ENCODE measurements around the gene CREBBP. TPM values are rescaled to one million over a fixed set of nuclear protein-coding genes. Genes with fewer than 3 reads are reported as not detected.

Gene CREBBP
- total and polyA plus RNA-seq, 9 donors: 35.6 to 94.5 (median 78.3) TPM

DNA sequence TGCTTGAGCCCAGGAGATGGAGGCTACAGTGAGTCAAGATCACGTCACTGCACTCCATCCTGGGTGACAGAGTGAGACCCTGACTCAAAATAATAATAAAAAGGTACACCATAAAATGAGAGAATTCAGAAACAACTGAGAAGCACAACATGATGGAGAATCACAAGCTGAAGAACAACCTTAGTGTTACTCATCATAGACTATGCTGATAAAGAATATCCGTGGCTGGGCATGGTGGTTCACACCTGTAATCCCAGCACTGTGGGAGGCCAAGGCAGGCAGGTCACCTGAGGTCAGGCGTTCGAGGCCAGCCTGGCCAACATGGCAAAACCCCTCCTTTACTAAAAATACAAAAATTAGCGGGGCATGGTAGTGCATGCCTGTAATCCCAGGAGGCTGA, 16.0 kb downstream of the CREBBP start:
- Histone ChIP-seq H3K4me3 (no peak overlapping the region), H3K4me1 (ENCODE audit: insufficient read depth) (peaks cover 30% of the 10 kb centered on the region), H3K27me3 (no peaks in the 10 kb centered on the region), H3K36me3 (no peaks in the 10 kb centered on the region), H3K9me3 (no peaks in the 10 kb centered on the region), H3K27ac (no peak overlapping the region)
- no peak for DNase-seq
- 78 to 87% (median 78%) methylated on average over 5 of the region's 5 CpGs for WGBS, 3 donors
- intact Hi-C loops (cut with DNase I): loop anchor here in 1 of 4 donors (10.0 kb wide), 1 partner anchor 60 kb away; no protein-coding TSS in a partner anchor
- TF ChIP-seq, protein P1, sequence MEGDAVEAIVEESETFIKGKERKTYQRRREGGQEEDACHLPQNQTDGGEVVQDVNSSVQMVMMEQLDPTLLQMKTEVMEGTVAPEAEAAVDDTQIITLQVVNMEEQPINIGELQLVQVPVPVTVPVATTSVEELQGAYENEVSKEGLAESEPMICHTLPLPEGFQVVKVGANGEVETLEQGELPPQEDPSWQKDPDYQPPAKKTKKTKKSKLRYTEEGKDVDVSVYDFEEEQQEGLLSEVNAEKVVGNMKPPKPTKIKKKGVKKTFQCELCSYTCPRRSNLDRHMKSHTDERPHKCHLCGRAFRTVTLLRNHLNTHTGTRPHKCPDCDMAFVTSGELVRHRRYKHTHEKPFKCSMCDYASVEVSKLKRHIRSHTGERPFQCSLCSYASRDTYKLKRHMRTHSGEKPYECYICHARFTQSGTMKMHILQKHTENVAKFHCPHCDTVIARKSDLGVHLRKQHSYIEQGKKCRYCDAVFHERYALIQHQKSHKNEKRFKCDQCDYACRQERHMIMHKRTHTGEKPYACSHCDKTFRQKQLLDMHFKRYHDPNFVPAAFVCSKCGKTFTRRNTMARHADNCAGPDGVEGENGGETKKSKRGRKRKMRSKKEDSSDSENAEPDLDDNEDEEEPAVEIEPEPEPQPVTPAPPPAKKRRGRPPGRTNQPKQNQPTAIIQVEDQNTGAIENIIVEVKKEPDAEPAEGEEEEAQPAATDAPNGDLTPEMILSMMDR (IDR thresholded peaks at IDR 0.05): no peak
- TF ChIP-seq EP300 (IDR thresholded peaks at IDR 0.05) (no peak), POLR2A (IDR thresholded peaks at IDR 0.05) (no peak)

DNA sequence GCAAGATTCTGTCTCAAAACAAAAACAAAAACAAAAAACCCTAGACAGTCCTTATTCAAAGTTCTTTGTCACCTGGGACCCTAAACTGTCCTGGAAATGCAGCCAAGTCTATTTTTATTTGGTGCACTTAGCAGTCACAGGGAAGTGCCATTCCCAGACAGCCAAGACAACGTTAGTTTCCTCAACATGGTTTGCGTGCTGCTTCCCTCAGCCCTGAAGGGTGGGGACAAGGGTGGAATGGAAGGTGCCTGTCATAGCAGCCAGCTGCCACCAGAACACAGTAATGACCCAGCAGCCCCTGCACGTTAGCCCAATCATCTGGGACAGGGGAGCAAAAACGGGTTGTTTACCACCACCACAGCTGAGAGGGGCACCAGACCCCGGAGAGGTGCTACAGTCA, 16.9 kb downstream of the CREBBP start:
- intact Hi-C loops (cut with DNase I): loop anchor here in 1 of 4 donors (10.0 kb wide), 1 partner anchor 59 kb away; no protein-coding TSS in a partner anchor
- DNase-seq: no peak
- no peaks in the 10 kb centered on the region for H3K36me3 ChIP-seq
- H3K4me3 ChIP-seq: no peak overlapping the region
- 46 to 52% (median 46%) methylated on average over 5 of the region's 5 CpGs for WGBS, 3 donors
- TF ChIP-seq POLR2A (IDR thresholded peaks at IDR 0.05) (no peak), EP300 (IDR thresholded peaks at IDR 0.05) (no peak)
- TF ChIP-seq, protein P1 (IDR thresholded peaks at IDR 0.05): no peak
- no peaks in the 10 kb centered on the region for H3K27me3 ChIP-seq
- H3K27ac ChIP-seq: no peak overlapping the region
- H3K9me3 ChIP-seq: no peaks in the 10 kb centered on the region
- H3K4me1 ChIP-seq (ENCODE audit: insufficient read depth): peaks cover 31% of the 10 kb centered on the region

DNA sequence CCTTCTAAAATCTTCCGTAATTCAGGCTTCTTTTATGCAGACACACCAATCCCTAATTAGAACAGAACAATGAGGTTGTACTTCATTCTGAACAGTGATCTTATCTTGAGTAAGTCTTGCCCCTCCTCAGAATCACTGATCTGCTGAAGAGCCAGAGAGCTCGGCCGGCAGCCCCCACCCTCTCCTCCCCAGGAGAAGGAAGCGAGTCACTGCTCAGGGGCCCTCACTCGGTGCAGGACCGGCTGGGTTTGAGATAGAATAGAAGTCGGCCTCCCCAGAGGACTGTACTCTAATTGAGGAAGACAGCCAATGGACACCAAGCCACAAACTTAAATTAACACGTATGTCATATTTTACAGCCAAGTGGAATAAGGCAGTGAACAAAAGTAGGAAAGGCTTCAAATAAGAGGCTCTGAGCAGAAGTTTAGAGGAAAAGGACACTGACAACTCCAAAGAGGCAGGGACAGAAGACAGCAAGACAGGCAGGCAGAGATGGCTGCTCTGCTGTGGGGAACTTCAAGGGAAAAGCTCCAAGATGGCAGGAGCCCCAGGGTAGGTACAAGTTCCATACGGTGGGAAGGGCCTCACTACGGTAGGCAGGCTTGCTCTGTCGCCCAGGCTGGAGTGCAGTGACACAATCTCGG, 18.6 kb downstream of the CREBBP start:
- Histone ChIP-seq H3K27me3 (no peaks in the 10 kb centered on the region), H3K27ac (no peak overlapping the region), H3K4me1 (ENCODE audit: insufficient read depth) (peaks cover 38% of the 10 kb centered on the region), H3K9me3 (no peaks in the 10 kb centered on the region), H3K4me3 (no peak overlapping the region), H3K36me3 (no peaks in the 10 kb centered on the region)
- 43 to 51% (median 49%) methylated on average over 12 of the region's 12 CpGs for WGBS, 3 donors
- DNase-seq: no peak
- intact Hi-C loops (cut with DNase I): loop anchor here in 1 of 4 donors (10.0 kb wide), 1 partner anchor 57 kb away; no protein-coding TSS in a partner anchor
- no peak for TF ChIP-seq EP300 (IDR thresholded peaks at IDR 0.05)
- TF ChIP-seq POLR2A (IDR thresholded peaks at IDR 0.05): no peak
- TF ChIP-seq, protein P1 (IDR thresholded peaks at IDR 0.05): no peak

DNA sequence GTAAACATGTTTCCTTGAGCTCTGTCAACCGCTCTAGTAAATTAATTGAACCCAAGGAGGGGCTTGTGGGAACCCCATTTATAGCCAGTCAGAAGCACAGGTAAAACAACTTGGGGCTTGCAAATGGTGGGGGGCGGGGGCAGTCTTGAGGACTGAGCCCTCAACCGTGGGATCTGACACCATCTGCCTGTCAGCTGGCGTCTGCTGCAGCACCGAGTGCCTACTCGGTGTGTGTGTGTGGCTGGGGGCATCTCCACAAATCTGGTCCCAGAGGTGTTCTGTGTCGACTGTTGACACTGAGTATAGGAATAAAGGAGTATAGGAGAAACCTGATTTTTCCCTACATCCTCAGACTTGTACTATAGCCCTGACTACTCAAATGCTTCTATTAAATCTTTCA, 20.6 kb downstream of the CREBBP start:
- peaks cover 37% of the 10 kb centered on the region for H3K4me1 ChIP-seq (ENCODE audit: insufficient read depth)
- no peaks in the 10 kb centered on the region for H3K27me3 ChIP-seq
- no peak for TF ChIP-seq EP300 (IDR thresholded peaks at IDR 0.05)
- no peak for TF ChIP-seq POLR2A (IDR thresholded peaks at IDR 0.05)
- TF ChIP-seq, protein P1 (IDR thresholded peaks at IDR 0.05): no peak
- H3K36me3 ChIP-seq: no peaks in the 10 kb centered on the region
- no peak for DNase-seq
- H3K27ac ChIP-seq: no peak overlapping the region
- no peak overlapping the region for H3K4me3 ChIP-seq
- no peaks in the 10 kb centered on the region for H3K9me3 ChIP-seq
- intact Hi-C loops (cut with DNase I): loop anchor here in 2 of 4 donors (10.0 kb wide), 1 partner anchor 55 kb away; no protein-coding TSS in a partner anchor
- 88 to 91% (median 90%) methylated on average over 7 of the region's 7 CpGs for WGBS, 3 donors
